Right cardiac atrium (tissue), 5 donors: ENCODE measurements around the gene MVB12B. TPM values are rescaled to one million over a fixed set of nuclear protein-coding genes. Genes with fewer than 3 reads are reported as not detected.
"Not testable (repeated sequence)": the region's sequence is repeated elsewhere in the genome, so short reads cannot be mapped to it uniquely, and the experiment has no call there.

ENCODE experiments used
- ATAC-seq, 2 donors: fragments of 200-7000 bp; cut with Tn5 transposase; one replicate each; pipeline versions ENCODE4 v1.8.0 to v1.9.1; 2020; ENCODE audit warnings: moderate library complexity in 2 of 2, mild to moderate bottlenecking in 1 of 2
- DNase-seq, 3 donors: peaks; one replicate each; pipeline ENCODE4 v3.0.0-alpha.2; 2020
- H3K27ac ChIP-seq: one replicate; pipeline ENCODE4 v1.5.1; 2013; ENCODE audit warnings: mild to moderate bottlenecking, low read length, control low read depth, moderate library complexity
- H3K27me3 ChIP-seq: one replicate; pipeline ENCODE4 v1.6.1; 2013; ENCODE audit not compliant: control insufficient read depth, insufficient read depth
- H3K4me1 ChIP-seq: one replicate; pipeline ENCODE4 v1.6.1; 2013; ENCODE audit warnings: low read length; ENCODE audit not compliant: control insufficient read depth, insufficient read depth
- H3K4me3 ChIP-seq: one replicate; pipeline ENCODE4 v1.5.1; 2013; ENCODE audit warnings: low read length, control low read depth
- H3K9me3 ChIP-seq: one replicate; pipeline ENCODE4 v1.6.1; 2013; ENCODE audit warnings: low read length; ENCODE audit not compliant: control insufficient read depth
- WGBS: extraction: QIAGEN DNeasy Blood & Tissue Kit; methylation state at CpG from one replicate; pipeline ENCODE4 v1.1.7; 2013; 5-methylcytosine and 5-hydroxymethylcytosine counted together
- intact Hi-C, 4 donors: fragments of 100-400 bp; cut with DNase I; formaldehyde crosslinking; loops; one replicate each; pipeline versions ENCODE4 v1.11.0 to v1.14.0; 2022 to 2023
- polyA plus RNA-seq: library from polyadenylated mRNA; stranded (reverse); fragments of 200-250 nt; gene quantifications from one replicate; pipeline ENCODE4 v1.2.3, GENCODE V29; 2013
- total RNA-seq, 4 donors: library from RNA; stranded (reverse); fragmentation: NEBNext Ultra II Directional; extraction: Animal tissue kit (Norgen Biotek cat#: 25700); gene quantifications; one replicate each; pipeline ENCODE4 v1.2.1, GENCODE V29; 2021
- donor health status: healthy with polysubstance abuse.
- donor health status: DM: no; HTN: yes; CAD: no.
- donor health status: DM: no; HTN: no; CAD: no.
- donor health status: DM: no; HTN: yes; CAD: no; lungs with severe emphysema.
- donor health status: DM: yes; HTN: yes; CAD: no.

MVB12B gene
- total and polyA plus RNA-seq, 5 donors, result 5.8 to 12.8 (median 12.0) TPM

GRCh38 chr9:126540398-126540797, 213.8 kb downstream of the MVB12B start:
- intact Hi-C loops, H3K9me3 ChIP-seq, H3K4me1 ChIP-seq, H3K27me3 ChIP-seq, ATAC-seq, H3K27ac ChIP-seq, DNase-seq, H3K4me3 ChIP-seq: not testable (repeated sequence)
- 81% methylated on average over 9 of the region's 9 CpGs for WGBS

GRCh38 chr9:126543490-126543889, 216.9 kb downstream of the MVB12B start:
- Histone ChIP-seq H3K4me3 (no peak overlapping the region), H3K4me1 (no peaks in the 10 kb centered on the region), H3K27ac (no peak overlapping the region), H3K9me3 (no peaks in the 10 kb centered on the region), H3K27me3 (no peaks in the 10 kb centered on the region)
- ATAC-seq, result no peak
- intact Hi-C loops, result no loop called here
- no peak for DNase-seq
- 100% methylated on average over 3 of the region's 3 CpGs for WGBS

- Histone ChIP-seq H3K27ac (no peak overlapping the region), H3K4me1 (no peaks in the 10 kb centered on the region), H3K27me3 (no peaks in the 10 kb centered on the region), H3K4me3 (no peak overlapping the region), H3K9me3 (no peaks in the 10 kb centered on the region)
- whole genome bisulfite sequencing, result 85% methylated on average over 7 of the region's 7 CpGs
- intact Hi-C loops, result no loop called here
- no peak for ATAC-seq
- DNase-seq, result no peak
Observed at GRCh38 chr9:126545106-126545505, 218.5 kb downstream of the MVB12B start.

- no peak for DNase-seq
- no peaks in the 10 kb centered on the region for H3K9me3 ChIP-seq
- no peak overlapping the region for H3K4me3 ChIP-seq
- WGBS, result 71% methylated on average over 7 of the region's 7 CpGs
- intact Hi-C loops, result no loop called here
- no peaks in the 10 kb centered on the region for H3K4me1 ChIP-seq
- H3K27ac ChIP-seq, result no peak overlapping the region
- H3K27me3 ChIP-seq, result no peaks in the 10 kb centered on the region
- no peak for ATAC-seq
Observed at GRCh38 chr9:126546036-126546435, 219.4 kb downstream of the MVB12B start.

GRCh38 chr9:126548312-126548711, 221.7 kb downstream of the MVB12B start:
- no peaks in the 10 kb centered on the region for H3K9me3 ChIP-seq
- no peak for ATAC-seq
- intact Hi-C loops, result no loop called here
- no peaks in the 10 kb centered on the region for H3K27me3 ChIP-seq
- no peak for DNase-seq
- H3K4me1 ChIP-seq, result no peaks in the 10 kb centered on the region
- no peak overlapping the region for H3K27ac ChIP-seq
- WGBS, result 78% methylated on average over 7 of the region's 7 CpGs
- no peak overlapping the region for H3K4me3 ChIP-seq

- no peak overlapping the region for H3K4me3 ChIP-seq
- no peaks in the 10 kb centered on the region for H3K4me1 ChIP-seq
- ATAC-seq, result no peak
- 54% methylated on average over 21 of the region's 21 CpGs for WGBS
- H3K27me3 ChIP-seq, result no peaks in the 10 kb centered on the region
- no peak for DNase-seq
- H3K27ac ChIP-seq, result no peak overlapping the region
- intact Hi-C loops, result loop anchor here in 1 of 4 donors (5.0 kb wide), 1 partner anchor 32 kb away; no protein-coding TSS in a partner anchor
- no peaks in the 10 kb centered on the region for H3K9me3 ChIP-seq
Observed at GRCh38 chr9:126549246-126550006, 222.8 kb downstream of the MVB12B start.

GRCh38 chr9:126550891-126551351, 224.3 kb downstream of the MVB12B start:
- Histone ChIP-seq H3K9me3 (no peaks in the 10 kb centered on the region), H3K27me3 (no peaks in the 10 kb centered on the region), H3K4me1 (no peaks in the 10 kb centered on the region), H3K27ac (no peak overlapping the region), H3K4me3 (no peak overlapping the region)
- intact Hi-C loops, result loop anchor here in 1 of 4 donors (5.0 kb wide), 1 partner anchor 34 kb away; no protein-coding TSS in a partner anchor
- 61% methylated on average over 15 of the region's 15 CpGs for WGBS
- ATAC-seq (peak in 1 of 2 donors; percentile 9), DNase-seq (no peak)

- Histone ChIP-seq H3K27me3 (no peaks in the 10 kb centered on the region), H3K4me1 (no peaks in the 10 kb centered on the region), H3K4me3 (no peak overlapping the region), H3K27ac (no peak overlapping the region), H3K9me3 (no peaks in the 10 kb centered on the region)
- intact Hi-C loops, result loop anchor here in 1 of 4 donors (5.0 kb wide), 1 partner anchor 35 kb away; no protein-coding TSS in a partner anchor
- 89% methylated on average over 6 of the region's 6 CpGs for WGBS
- no peak for ATAC-seq
- DNase-seq, result no peak
Observed at GRCh38 chr9:126551812-126552211, 225.2 kb downstream of the MVB12B start.

- DNase-seq, result no peak
- no peak for ATAC-seq
- intact Hi-C loops, result loop anchor here in 1 of 4 donors (5.0 kb wide), 1 partner anchor 37 kb away; no protein-coding TSS in a partner anchor
- H3K4me1 ChIP-seq, result no peaks in the 10 kb centered on the region
- H3K9me3 ChIP-seq, result no peaks in the 10 kb centered on the region
- no peaks in the 10 kb centered on the region for H3K27me3 ChIP-seq
- no peak overlapping the region for H3K27ac ChIP-seq
- no peak overlapping the region for H3K4me3 ChIP-seq
- 94% methylated on average over 8 of the region's 8 CpGs for WGBS
Observed at GRCh38 chr9:126554292-126554691, 227.7 kb downstream of the MVB12B start.

GRCh38 chr9:126555421-126555820, 228.8 kb downstream of the MVB12B start:
- intact Hi-C loops, H3K27me3 ChIP-seq, H3K27ac ChIP-seq, DNase-seq, H3K4me3 ChIP-seq, H3K9me3 ChIP-seq, H3K4me1 ChIP-seq, ATAC-seq: not testable (repeated sequence)
- WGBS, result 86% methylated on average over 13 of the region's 13 CpGs
